Jurkat, Clone E6-1 (cell line): ENCODE measurements around the gene ADAM17.
"Not testable (repeated sequence)": the region's sequence is repeated elsewhere in the genome, so short reads cannot be mapped to it uniquely, and the experiment has no call there.

Experiments
- DNase-seq: peaks from one replicate; pipeline ENCODE4 v3.0.0-alpha.2; 2011; ENCODE audit warnings: low read depth, low spot score
- H3K4me3 ChIP-seq: 2 replicates; pipeline ENCODE4 v1.5.1; 2011; ENCODE audit warnings: mild to moderate bottlenecking, low read length, control low read depth, moderate library complexity

Gene ADAM17

GRCh38 chr2:9573013-9573720 lies 17.5 kb upstream of the ADAM17 start:
- no peak overlapping the region for H3K4me3 ChIP-seq
- DNase-seq: no peak

GRCh38 chr2:9570182-9571060 lies 14.8 kb upstream of the ADAM17 start:
- H3K4me3 ChIP-seq: no peak overlapping the region
- no peak for DNase-seq

GRCh38 chr2:9565436-9566153 lies 10.0 kb upstream of the ADAM17 start:
- no peak for DNase-seq
- no peak overlapping the region for H3K4me3 ChIP-seq

GRCh38 chr2:9560628-9561027 lies 5.0 kb upstream of the ADAM17 start:
- no peak for DNase-seq
- no peak overlapping the region for H3K4me3 ChIP-seq

- no peak overlapping the region for H3K4me3 ChIP-seq
- DNase-seq: no peak
Observed at GRCh38 chr2:9558948-9559381, 3.3 kb upstream of the ADAM17 start.

- DNase-seq: peak; percentile 34
- H3K4me3 ChIP-seq: peak overlapping the region; percentile 92
Observed at GRCh38 chr2:9556121-9556743, 602 bp upstream of the ADAM17 start.

GRCh38 chr2:9554921-9555296 lies 721 bp downstream of the ADAM17 start:
- peak; percentile 64 for DNase-seq
- H3K4me3 ChIP-seq: peak overlapping the region; percentile 92

GRCh38 chr2:9552219-9553178 lies 3.1 kb downstream of the ADAM17 start:
- no peak overlapping the region for H3K4me3 ChIP-seq
- DNase-seq: no peak

- not testable (repeated sequence) for DNase-seq, H3K4me3 ChIP-seq
Observed at GRCh38 chr2:9550859-9551391, 4.7 kb downstream of the ADAM17 start.

GRCh38 chr2:9549420-9549819 lies 6.2 kb downstream of the ADAM17 start:
- DNase-seq: no peak
- no peak overlapping the region for H3K4me3 ChIP-seq

- DNase-seq: no peak
Observed at GRCh38 chr2:9548506-9548905, 7.1 kb downstream of the ADAM17 start.

GRCh38 chr2:9547262-9547991 lies 8.2 kb downstream of the ADAM17 start:
- DNase-seq: no peak
- no peak overlapping the region for H3K4me3 ChIP-seq

More at GRCh38 chr2:9548506-9548905, 7.1 kb downstream of the ADAM17 start:
- no peak overlapping the region for H3K4me3 ChIP-seq

- no peak for DNase-seq
- no peak overlapping the region for H3K4me3 ChIP-seq
Observed at GRCh38 chr2:9545502-9545901, 10.1 kb downstream of the ADAM17 start.

GRCh38 chr2:9543557-9543956 lies 12.1 kb downstream of the ADAM17 start:
- DNase-seq: no peak
- no peak overlapping the region for H3K4me3 ChIP-seq

GRCh38 chr2:9539531-9539930 lies 16.1 kb downstream of the ADAM17 start:
- no peak overlapping the region for H3K4me3 ChIP-seq
- DNase-seq: no peak

GRCh38 chr2:9538000-9538507 lies 17.6 kb downstream of the ADAM17 start:
- DNase-seq: no peak
- no peak overlapping the region for H3K4me3 ChIP-seq

GRCh38 chr2:9536504-9536903 lies 19.1 kb downstream of the ADAM17 start:
- DNase-seq: no peak
- no peak overlapping the region for H3K4me3 ChIP-seq
